Liver (tissue), 3 donors: ENCODE measurements around the gene CSE1L.

Experiments used
- GABPA ChIP-seq, 2 donors: IDR thresholded peaks in 1 of 2; conservative IDR thresholded peaks in 1 of 2; 2 replicates each; pipeline ENCODE4 v1.6.1; 2016; ENCODE audit warnings: antibody characterized with exemption in 2 of 2, mild to moderate bottlenecking in 1 of 2, moderate library complexity in 1 of 2
- HNF4G ChIP-seq: IDR thresholded peaks from 2 replicates; pipeline ENCODE4 v1.6.1; 2016; ENCODE audit warnings: antibody characterized with exemption
- RAD21 ChIP-seq, 2 donors: IDR thresholded peaks; 2 replicates each; pipeline ENCODE4 v1.6.1; 2016; ENCODE audit warnings: antibody characterized with exemption in 2 of 2, mild to moderate bottlenecking in 2 of 2
- SP1 ChIP-seq: IDR thresholded peaks from 2 replicates; pipeline ENCODE4 v1.6.1; 2018; ENCODE audit warnings: antibody characterized with exemption, mild to moderate bottlenecking
- TAF1 ChIP-seq: conservative IDR thresholded peaks from 2 replicates; pipeline ENCODE4 v1.6.1; 2016; ENCODE audit warnings: antibody characterized with exemption, mild to moderate bottlenecking
- YY1 ChIP-seq: IDR thresholded peaks from 2 replicates; pipeline ENCODE4 v1.6.1; 2016; ENCODE audit warnings: antibody characterized with exemption, mild to moderate bottlenecking
- TF ChIP-seq, protein P1 (sequence below): fragments of 150-350 bp; IDR thresholded peaks from 2 replicates; pipeline ENCODE4 v1.5.1; 2017; ENCODE audit warnings: improper control_type of control experiment, low read depth, low read length; ENCODE audit not compliant: missing input control
- TF ChIP-seq, protein P2 (sequence below): IDR thresholded peaks from 2 replicates; pipeline ENCODE4 v1.6.1; 2016; ENCODE audit warnings: antibody characterized with exemption, mild to moderate bottlenecking
- TF ChIP-seq, protein P3 (sequence below): IDR thresholded peaks from 2 replicates; pipeline ENCODE4 v1.6.1; 2016; ENCODE audit warnings: antibody characterized with exemption
- TF ChIP-seq, protein P4 (sequence below): IDR thresholded peaks from 2 replicates; pipeline ENCODE4 v1.6.1; 2016; ENCODE audit warnings: antibody characterized with exemption
- TF ChIP-seq, protein P5 (sequence below): IDR thresholded peaks from 2 replicates; pipeline ENCODE4 v1.6.1; 2016; ENCODE audit warnings: antibody characterized with exemption
- donor health status: healthy.
- donor health status: healthy.

DNA sequence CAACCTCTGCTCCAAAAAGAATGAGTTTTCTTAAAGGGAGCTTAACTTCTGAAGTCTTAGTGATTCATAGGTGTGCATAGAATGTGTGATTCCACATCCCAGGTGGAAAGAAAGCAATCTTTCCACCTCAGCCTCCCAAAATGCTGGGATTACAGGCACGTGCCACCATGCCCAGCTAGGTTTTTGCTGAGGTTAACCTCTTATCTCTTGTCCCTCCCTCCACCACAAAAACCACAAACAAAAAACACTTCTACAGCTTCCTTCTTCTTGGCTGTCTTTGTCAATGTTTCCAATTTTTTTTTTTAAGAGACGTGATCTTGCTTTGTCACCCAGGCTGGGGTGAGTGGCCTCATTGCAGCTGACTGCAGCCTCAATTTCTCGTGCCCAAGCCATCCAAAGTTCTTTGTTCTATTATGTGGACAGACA is 8.1 kb upstream of the CSE1L start:
- TF ChIP-seq, protein P1, sequence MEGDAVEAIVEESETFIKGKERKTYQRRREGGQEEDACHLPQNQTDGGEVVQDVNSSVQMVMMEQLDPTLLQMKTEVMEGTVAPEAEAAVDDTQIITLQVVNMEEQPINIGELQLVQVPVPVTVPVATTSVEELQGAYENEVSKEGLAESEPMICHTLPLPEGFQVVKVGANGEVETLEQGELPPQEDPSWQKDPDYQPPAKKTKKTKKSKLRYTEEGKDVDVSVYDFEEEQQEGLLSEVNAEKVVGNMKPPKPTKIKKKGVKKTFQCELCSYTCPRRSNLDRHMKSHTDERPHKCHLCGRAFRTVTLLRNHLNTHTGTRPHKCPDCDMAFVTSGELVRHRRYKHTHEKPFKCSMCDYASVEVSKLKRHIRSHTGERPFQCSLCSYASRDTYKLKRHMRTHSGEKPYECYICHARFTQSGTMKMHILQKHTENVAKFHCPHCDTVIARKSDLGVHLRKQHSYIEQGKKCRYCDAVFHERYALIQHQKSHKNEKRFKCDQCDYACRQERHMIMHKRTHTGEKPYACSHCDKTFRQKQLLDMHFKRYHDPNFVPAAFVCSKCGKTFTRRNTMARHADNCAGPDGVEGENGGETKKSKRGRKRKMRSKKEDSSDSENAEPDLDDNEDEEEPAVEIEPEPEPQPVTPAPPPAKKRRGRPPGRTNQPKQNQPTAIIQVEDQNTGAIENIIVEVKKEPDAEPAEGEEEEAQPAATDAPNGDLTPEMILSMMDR: no peak
- TF ChIP-seq, protein P2, sequence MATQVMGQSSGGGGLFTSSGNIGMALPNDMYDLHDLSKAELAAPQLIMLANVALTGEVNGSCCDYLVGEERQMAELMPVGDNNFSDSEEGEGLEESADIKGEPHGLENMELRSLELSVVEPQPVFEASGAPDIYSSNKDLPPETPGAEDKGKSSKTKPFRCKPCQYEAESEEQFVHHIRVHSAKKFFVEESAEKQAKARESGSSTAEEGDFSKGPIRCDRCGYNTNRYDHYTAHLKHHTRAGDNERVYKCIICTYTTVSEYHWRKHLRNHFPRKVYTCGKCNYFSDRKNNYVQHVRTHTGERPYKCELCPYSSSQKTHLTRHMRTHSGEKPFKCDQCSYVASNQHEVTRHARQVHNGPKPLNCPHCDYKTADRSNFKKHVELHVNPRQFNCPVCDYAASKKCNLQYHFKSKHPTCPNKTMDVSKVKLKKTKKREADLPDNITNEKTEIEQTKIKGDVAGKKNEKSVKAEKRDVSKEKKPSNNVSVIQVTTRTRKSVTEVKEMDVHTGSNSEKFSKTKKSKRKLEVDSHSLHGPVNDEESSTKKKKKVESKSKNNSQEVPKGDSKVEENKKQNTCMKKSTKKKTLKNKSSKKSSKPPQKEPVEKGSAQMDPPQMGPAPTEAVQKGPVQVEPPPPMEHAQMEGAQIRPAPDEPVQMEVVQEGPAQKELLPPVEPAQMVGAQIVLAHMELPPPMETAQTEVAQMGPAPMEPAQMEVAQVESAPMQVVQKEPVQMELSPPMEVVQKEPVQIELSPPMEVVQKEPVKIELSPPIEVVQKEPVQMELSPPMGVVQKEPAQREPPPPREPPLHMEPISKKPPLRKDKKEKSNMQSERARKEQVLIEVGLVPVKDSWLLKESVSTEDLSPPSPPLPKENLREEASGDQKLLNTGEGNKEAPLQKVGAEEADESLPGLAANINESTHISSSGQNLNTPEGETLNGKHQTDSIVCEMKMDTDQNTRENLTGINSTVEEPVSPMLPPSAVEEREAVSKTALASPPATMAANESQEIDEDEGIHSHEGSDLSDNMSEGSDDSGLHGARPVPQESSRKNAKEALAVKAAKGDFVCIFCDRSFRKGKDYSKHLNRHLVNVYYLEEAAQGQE: no peak
- TF ChIP-seq YY1 (no peak), RAD21 (IDR thresholded peaks at IDR 0.05) (no peak), SP1 (no peak), GABPA (IDR thresholded peaks at IDR 0.05 in 1 of 2, conservative IDR thresholded peaks at IDR 0.05 in 1 of 2) (no peak), TAF1 (no peak), HNF4G (no peak)
- TF ChIP-seq, protein P3, sequence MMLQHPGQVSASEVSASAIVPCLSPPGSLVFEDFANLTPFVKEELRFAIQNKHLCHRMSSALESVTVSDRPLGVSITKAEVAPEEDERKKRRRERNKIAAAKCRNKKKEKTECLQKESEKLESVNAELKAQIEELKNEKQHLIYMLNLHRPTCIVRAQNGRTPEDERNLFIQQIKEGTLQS: no peak
- TF ChIP-seq, protein P4, sequence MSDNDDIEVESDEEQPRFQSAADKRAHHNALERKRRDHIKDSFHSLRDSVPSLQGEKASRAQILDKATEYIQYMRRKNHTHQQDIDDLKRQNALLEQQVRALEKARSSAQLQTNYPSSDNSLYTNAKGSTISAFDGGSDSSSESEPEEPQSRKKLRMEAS: no peak
- TF ChIP-seq, protein P5, sequence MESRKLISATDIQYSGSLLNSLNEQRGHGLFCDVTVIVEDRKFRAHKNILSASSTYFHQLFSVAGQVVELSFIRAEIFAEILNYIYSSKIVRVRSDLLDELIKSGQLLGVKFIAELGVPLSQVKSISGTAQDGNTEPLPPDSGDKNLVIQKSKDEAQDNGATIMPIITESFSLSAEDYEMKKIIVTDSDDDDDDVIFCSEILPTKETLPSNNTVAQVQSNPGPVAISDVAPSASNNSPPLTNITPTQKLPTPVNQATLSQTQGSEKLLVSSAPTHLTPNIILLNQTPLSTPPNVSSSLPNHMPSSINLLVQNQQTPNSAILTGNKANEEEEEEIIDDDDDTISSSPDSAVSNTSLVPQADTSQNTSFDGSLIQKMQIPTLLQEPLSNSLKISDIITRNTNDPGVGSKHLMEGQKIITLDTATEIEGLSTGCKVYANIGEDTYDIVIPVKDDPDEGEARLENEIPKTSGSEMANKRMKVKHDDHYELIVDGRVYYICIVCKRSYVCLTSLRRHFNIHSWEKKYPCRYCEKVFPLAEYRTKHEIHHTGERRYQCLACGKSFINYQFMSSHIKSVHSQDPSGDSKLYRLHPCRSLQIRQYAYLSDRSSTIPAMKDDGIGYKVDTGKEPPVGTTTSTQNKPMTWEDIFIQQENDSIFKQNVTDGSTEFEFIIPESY: no peak
